Measurements from ENCODE around the gene AQP3. TPM values are rescaled to one million over a fixed set of nuclear protein-coding genes. Genes with fewer than 3 reads are reported as not detected.

The AQP3 gene
- total and polyA plus RNA-seq, 2 of the 4 experiments (the other 2 are of a cell fraction) = 3.8 to 12.2 TPM

- intact Hi-C loops (cut with micrococcal nuclease) = no loop called here
- in situ Hi-C loops (cut with MboI; ENCODE audit: low sequenced_read_pairs) = no loop called here
- H2BK20ac ChIP-seq (ENCODE audit: low read depth, low read length) = no peak overlapping the region
- H3K27me3 ChIP-seq (ENCODE audit: control insufficient read depth, insufficient read depth, low read length) = peaks cover 27% of the 10 kb centered on the region
- 0 out of 2 replicates have a peak, but pooled peaks cover 1% of the 10 kb centered on the region for H3K4me1 ChIP-seq (ENCODE audit: control insufficient read depth, insufficient read depth, low read length)
- no peaks in the 10 kb centered on the region for H3K79me1 ChIP-seq (ENCODE audit: low read depth in 1 of 2, low read length in 2 of 2)
- H4K91ac ChIP-seq (ENCODE audit: insufficient read depth, low read depth, low read length) = no peak overlapping the region
- no peaks in the 10 kb centered on the region for H4K20me1 ChIP-seq (ENCODE audit: insufficient read depth, low read length)
- no peak overlapping the region for H3K14ac ChIP-seq (replicated peaks; ENCODE audit: low read depth, low read length)
- no peak overlapping the region for H2BK15ac ChIP-seq (ENCODE audit: low read depth, low read length)
- H2AFZ ChIP-seq (replicated peaks; ENCODE audit: low read length, poor library complexity) = peak overlapping the region; percentile 62
- H2BK5ac ChIP-seq (ENCODE audit: low read depth, low read length, poor library complexity, severe bottlenecking) = no peak overlapping the region
- WGBS, 2 experiments (ENCODE audit: extremely low coverage in 2 of 2, insufficient read length in 1 of 2) = 79% methylated on average over 7 of the region's 16 CpGs; no CpG with 5 or more reads in 1 of the 2 experiments
- no peak overlapping the region for H3K9ac ChIP-seq (ENCODE audit: low read depth, low read length)
- no peaks in the 10 kb centered on the region for H3K9me3 ChIP-seq (ENCODE audit: control insufficient read depth, insufficient read depth, low read length)
- no peak overlapping the region for H4K5ac ChIP-seq (ENCODE audit: low read depth, low read length)
- no peak overlapping the region for H3K4ac ChIP-seq (ENCODE audit: low read depth, low read length)
- no peak overlapping the region for H2AK5ac ChIP-seq (ENCODE audit: low read depth, low read length)
- POLR2A ChIA-PET (ENCODE audit: unreplicated experiment) = no interaction called here
- H3K23ac ChIP-seq (ENCODE audit: low read depth, low read length) = no peak overlapping the region
- dilution Hi-C loops (cut with HindIII; ENCODE audit: low sequenced_read_pairs, unreplicated experiment) = no loop called here
- DNase-seq = no peak
- H2BK120ac ChIP-seq (ENCODE audit: low read depth, low read length) = no peak overlapping the region
- H3K9me1 ChIP-seq (ENCODE audit: insufficient read depth, low read length) = peaks cover 6% of the 10 kb centered on the region; the same call in 1 of the 2 replicates
- peak; percentile 69 for TF ChIP-seq BHLHE40 (IDR thresholded peaks at IDR 0.05; ENCODE audit: low read depth, low read length)
- no peak for TF ChIP-seq RCOR1 (IDR thresholded peaks at IDR 0.05; ENCODE audit: insufficient replicate concordance, low read length)
- TF ChIP-seq, protein P1, sequence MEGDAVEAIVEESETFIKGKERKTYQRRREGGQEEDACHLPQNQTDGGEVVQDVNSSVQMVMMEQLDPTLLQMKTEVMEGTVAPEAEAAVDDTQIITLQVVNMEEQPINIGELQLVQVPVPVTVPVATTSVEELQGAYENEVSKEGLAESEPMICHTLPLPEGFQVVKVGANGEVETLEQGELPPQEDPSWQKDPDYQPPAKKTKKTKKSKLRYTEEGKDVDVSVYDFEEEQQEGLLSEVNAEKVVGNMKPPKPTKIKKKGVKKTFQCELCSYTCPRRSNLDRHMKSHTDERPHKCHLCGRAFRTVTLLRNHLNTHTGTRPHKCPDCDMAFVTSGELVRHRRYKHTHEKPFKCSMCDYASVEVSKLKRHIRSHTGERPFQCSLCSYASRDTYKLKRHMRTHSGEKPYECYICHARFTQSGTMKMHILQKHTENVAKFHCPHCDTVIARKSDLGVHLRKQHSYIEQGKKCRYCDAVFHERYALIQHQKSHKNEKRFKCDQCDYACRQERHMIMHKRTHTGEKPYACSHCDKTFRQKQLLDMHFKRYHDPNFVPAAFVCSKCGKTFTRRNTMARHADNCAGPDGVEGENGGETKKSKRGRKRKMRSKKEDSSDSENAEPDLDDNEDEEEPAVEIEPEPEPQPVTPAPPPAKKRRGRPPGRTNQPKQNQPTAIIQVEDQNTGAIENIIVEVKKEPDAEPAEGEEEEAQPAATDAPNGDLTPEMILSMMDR (conservative IDR thresholded peaks at IDR 0.05; ENCODE audit: low read depth, low read length) = no peak
- no peak for TF ChIP-seq CEBPB (IDR thresholded peaks at IDR 0.05; ENCODE audit: low read depth, low read length)
- TF ChIP-seq MAFK (IDR thresholded peaks at IDR 0.05; ENCODE audit: low read depth, low read length) = no peak
- TF ChIP-seq CHD1 (IDR thresholded peaks at IDR 0.05; ENCODE audit: low read depth, low read length) = no peak
- no peak for TF ChIP-seq MXI1 (IDR thresholded peaks at IDR 0.05; ENCODE audit: borderline replicate concordance, low read depth, low read length)
- BruUV-seq (replicated peaks) = no TSS peak
- H3K4me3 ChIP-seq (ENCODE audit: insufficient read depth, low read depth, low read length) = no peak overlapping the region
- CTCF ChIA-PET = no interaction called here
- no peak for ATAC-seq (ENCODE audit: low read depth)
- no peak overlapping the region for H3K27ac ChIP-seq (ENCODE audit: insufficient read depth, low read length)
- no peak overlapping the region for H2AK9ac ChIP-seq (replicated peaks; ENCODE audit: low read depth, low read length, poor library complexity)
- H3K56ac ChIP-seq (ENCODE audit: extremely low read depth, insufficient read depth, low read length) = no peak overlapping the region
- no peaks in the 10 kb centered on the region for H3K36me3 ChIP-seq (ENCODE audit: control insufficient read depth, insufficient read depth, low read length)
- H3K18ac ChIP-seq (ENCODE audit: low read depth, low read length) = no peak overlapping the region
- H3K4me2 ChIP-seq (ENCODE audit: low read depth, low read length) = no peak overlapping the region
- H4K8ac ChIP-seq (ENCODE audit: low read depth in 2 of 2, low read length in 2 of 2) = no peak overlapping the region
Observed at GRCh38 chr9:33434317-33435105, 12.9 kb downstream of the AQP3 start.
